Measurements from ENCODE around the gene TOR3A.

DNA sequence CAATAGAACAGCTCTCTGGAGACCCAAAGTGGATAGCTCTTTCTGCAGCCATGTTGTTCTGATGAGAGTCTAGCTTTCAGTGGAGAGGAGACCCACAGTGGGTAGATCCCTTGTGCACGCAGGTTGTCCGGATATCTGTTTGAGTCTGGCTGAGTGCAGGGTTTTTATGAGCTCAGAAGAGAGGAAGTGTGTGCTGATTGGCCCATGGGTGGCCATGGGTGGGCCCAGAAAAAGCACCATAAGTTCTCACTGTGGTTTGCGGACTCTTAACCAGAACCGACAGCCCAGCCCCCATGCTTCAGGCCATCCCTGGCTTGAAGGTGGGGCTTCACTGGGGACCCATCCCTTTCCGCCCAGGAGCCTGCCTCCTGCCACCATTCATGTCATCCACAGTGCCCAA lies 39.2 kb upstream of the TOR3A start:
- TF ChIP-seq, protein P1, sequence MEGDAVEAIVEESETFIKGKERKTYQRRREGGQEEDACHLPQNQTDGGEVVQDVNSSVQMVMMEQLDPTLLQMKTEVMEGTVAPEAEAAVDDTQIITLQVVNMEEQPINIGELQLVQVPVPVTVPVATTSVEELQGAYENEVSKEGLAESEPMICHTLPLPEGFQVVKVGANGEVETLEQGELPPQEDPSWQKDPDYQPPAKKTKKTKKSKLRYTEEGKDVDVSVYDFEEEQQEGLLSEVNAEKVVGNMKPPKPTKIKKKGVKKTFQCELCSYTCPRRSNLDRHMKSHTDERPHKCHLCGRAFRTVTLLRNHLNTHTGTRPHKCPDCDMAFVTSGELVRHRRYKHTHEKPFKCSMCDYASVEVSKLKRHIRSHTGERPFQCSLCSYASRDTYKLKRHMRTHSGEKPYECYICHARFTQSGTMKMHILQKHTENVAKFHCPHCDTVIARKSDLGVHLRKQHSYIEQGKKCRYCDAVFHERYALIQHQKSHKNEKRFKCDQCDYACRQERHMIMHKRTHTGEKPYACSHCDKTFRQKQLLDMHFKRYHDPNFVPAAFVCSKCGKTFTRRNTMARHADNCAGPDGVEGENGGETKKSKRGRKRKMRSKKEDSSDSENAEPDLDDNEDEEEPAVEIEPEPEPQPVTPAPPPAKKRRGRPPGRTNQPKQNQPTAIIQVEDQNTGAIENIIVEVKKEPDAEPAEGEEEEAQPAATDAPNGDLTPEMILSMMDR (IDR thresholded peaks at IDR 0.05; ENCODE audit: low read depth, low read length), result no peak
- no peak for TF ChIP-seq MYC (IDR thresholded peaks at IDR 0.05; ENCODE audit: low read depth, low read length)
- TF ChIP-seq POLR2A (IDR thresholded peaks at IDR 0.05; ENCODE audit: extremely low read depth, insufficient read length), result no peak
